DND-41 (cell line): ENCODE measurements around the gene MACF1.

Experiments
- ATAC-seq: fragments of 200-7000 bp; cut with Tn5 transposase; 3 replicates; pipeline ENCODE4 v1.9.1; 2021; ENCODE audit warnings: low read depth; ENCODE audit not compliant: insufficient read depth
- DNase-seq: peaks from one replicate; pipeline ENCODE4 v3.0.0-alpha.2; 2020
- H2AFZ ChIP-seq: 2 replicates; pipeline ENCODE4 v1.6.0; 2012; ENCODE audit warnings: low read depth, low read length
- H3K27ac ChIP-seq: 2 replicates; pipeline ENCODE4 v1.5.1; 2012; ENCODE audit warnings: low read length, inconsistent platforms
- H3K27me3 ChIP-seq: fragments of 200-600 bp; sonication (generic); 2 replicates; pipeline ENCODE4 v1.6.0; 2012; ENCODE audit warnings: low read length, mild to moderate bottlenecking, inconsistent platforms; ENCODE audit not compliant: insufficient read depth, poor library complexity
- H3K36me3 ChIP-seq: 2 replicates; pipeline ENCODE4 v1.5.1; 2012; ENCODE audit warnings: low read length, inconsistent platforms; ENCODE audit not compliant: insufficient read depth
- H3K4me1 ChIP-seq: 2 replicates; pipeline ENCODE4 v1.5.1; 2012; ENCODE audit warnings: mild to moderate bottlenecking, low read length; ENCODE audit not compliant: insufficient read depth
- H3K4me2 ChIP-seq: 2 replicates; pipeline ENCODE4 v1.6.0; 2012; ENCODE audit warnings: mild to moderate bottlenecking, moderate library complexity, low read length, inconsistent platforms; ENCODE audit not compliant: insufficient read depth
- H3K4me3 ChIP-seq, 2 experiments: fragments of 200-600 bp in 1 of 2; shearing (Covaris generic) in 1 of 2; 2 replicates each; pipeline ENCODE4 v1.5.1; 2012 to 2016; ENCODE audit warnings: inconsistent platforms in 2 of 2, low read length in 2 of 2, mild to moderate bottlenecking in 2 of 2, low read depth in 1 of 2, moderate library complexity in 1 of 2
- H3K79me2 ChIP-seq: 2 replicates; pipeline ENCODE4 v1.6.0; 2012; ENCODE audit warnings: low read length, inconsistent platforms; ENCODE audit not compliant: insufficient read depth
- H3K9ac ChIP-seq: 2 replicates; pipeline ENCODE4 v1.6.0; 2012; ENCODE audit warnings: low read depth, mild to moderate bottlenecking, inconsistent platforms, low read length, moderate library complexity
- H3K9me3 ChIP-seq: 2 replicates; pipeline ENCODE4 v1.5.1; 2012; ENCODE audit warnings: low read length, moderate library complexity, mild to moderate bottlenecking, inconsistent platforms; ENCODE audit not compliant: insufficient read depth, severe bottlenecking
- H4K20me1 ChIP-seq: 2 replicates; pipeline ENCODE4 v1.6.0; 2012; ENCODE audit warnings: low read length; ENCODE audit not compliant: insufficient read depth
- CTCF ChIP-seq: IDR thresholded peaks from 2 replicates; pipeline ENCODE4 v1.5.1; 2012; ENCODE audit warnings: borderline replicate concordance, low read length, moderate library complexity, mild to moderate bottlenecking; ENCODE audit not compliant: poor library complexity, severe bottlenecking; ENCODE audit errors: extremely low read depth
- EZH2 ChIP-seq: IDR thresholded peaks from 3 replicates; pipeline ENCODE4 v1.6.1; 2012; ENCODE audit warnings: borderline replicate concordance, low read depth, mild to moderate bottlenecking, moderate library complexity, low read length, inconsistent platforms; ENCODE audit not compliant: severe bottlenecking

The MACF1 gene

GRCh38 chr1:39376656-39377055 is 172.2 kb downstream of the MACF1 start:
- Histone ChIP-seq H3K4me3 (no peak overlapping the region), H3K27ac (no peak overlapping the region), H3K9ac (no peak overlapping the region), H2AFZ (no peak overlapping the region), H3K36me3 (peaks cover 52% of the 10 kb centered on the region), H3K9me3 (no peaks in the 10 kb centered on the region), H4K20me1 (no peaks in the 10 kb centered on the region), H3K79me2 (no peaks in the 10 kb centered on the region), H3K4me2 (no peak overlapping the region), H3K27me3 (no peaks in the 10 kb centered on the region), H3K4me1 (no peaks in the 10 kb centered on the region)
- TF ChIP-seq EZH2, result no peak
- no peak for TF ChIP-seq CTCF
- ATAC-seq (no peak), DNase-seq (no peak)

- no peak overlapping the region for H3K4me2 ChIP-seq
- no peaks in the 10 kb centered on the region for H3K9me3 ChIP-seq
- H3K36me3 ChIP-seq, result peaks cover 49% of the 10 kb centered on the region
- H3K27ac ChIP-seq, result no peak overlapping the region
- no peaks in the 10 kb centered on the region for H4K20me1 ChIP-seq
- ATAC-seq (no peak), DNase-seq (no peak)
- no peaks in the 10 kb centered on the region for H3K27me3 ChIP-seq
- no peaks in the 10 kb centered on the region for H3K4me1 ChIP-seq
- H3K4me3 ChIP-seq, result no peak overlapping the region
- peak; percentile 54 for TF ChIP-seq CTCF
- TF ChIP-seq EZH2, result no peak
- no peak overlapping the region for H2AFZ ChIP-seq
- no peaks in the 10 kb centered on the region for H3K79me2 ChIP-seq
- no peak overlapping the region for H3K9ac ChIP-seq
These were observed 173.9 kb downstream of the MACF1 start for GRCh38 chr1:39378377-39378776.

GRCh38 chr1:39379187-39379586 is 174.7 kb downstream of the MACF1 start:
- H3K9ac ChIP-seq, result no peak overlapping the region
- peaks cover 52% of the 10 kb centered on the region for H3K36me3 ChIP-seq
- DNase-seq (no peak), ATAC-seq (no peak)
- no peaks in the 10 kb centered on the region for H4K20me1 ChIP-seq
- H3K27ac ChIP-seq, result no peak overlapping the region
- no peaks in the 10 kb centered on the region for H3K4me1 ChIP-seq
- H3K4me3 ChIP-seq, result no peak overlapping the region
- H3K9me3 ChIP-seq, result no peaks in the 10 kb centered on the region
- H3K79me2 ChIP-seq, result no peaks in the 10 kb centered on the region
- no peak overlapping the region for H3K4me2 ChIP-seq
- H3K27me3 ChIP-seq, result no peaks in the 10 kb centered on the region
- H2AFZ ChIP-seq, result no peak overlapping the region
- TF ChIP-seq EZH2 (no peak), CTCF (no peak)

GRCh38 chr1:39380036-39380435 is 175.5 kb downstream of the MACF1 start:
- H3K36me3 ChIP-seq, result peaks cover 59% of the 10 kb centered on the region

More at GRCh38 chr1:39380036-39380435, 175.5 kb downstream of the MACF1 start:
- H3K9me3 ChIP-seq, result no peaks in the 10 kb centered on the region
- DNase-seq, result no peak
- H3K9ac ChIP-seq, result no peak overlapping the region
- no peaks in the 10 kb centered on the region for H3K79me2 ChIP-seq
- no peak overlapping the region for H3K27ac ChIP-seq
- no peaks in the 10 kb centered on the region for H3K27me3 ChIP-seq
- H4K20me1 ChIP-seq, result no peaks in the 10 kb centered on the region
- H3K4me1 ChIP-seq, result no peaks in the 10 kb centered on the region
- H2AFZ ChIP-seq, result no peak overlapping the region
- H3K4me3 ChIP-seq, result no peak overlapping the region
- TF ChIP-seq CTCF (no peak), EZH2 (no peak)
- no peak overlapping the region for H3K4me2 ChIP-seq
- ATAC-seq, result no peak
